ENCODE measurements around the gene SNX5. TPM values are rescaled to one million over a fixed set of nuclear protein-coding genes. Genes with fewer than 3 reads are reported as not detected.
A peak's percentile ranks its signal among the peaks of the same experiment; 100 is the strongest.

Gene SNX5
- total RNA-seq, 2 experiments from 2014 or later: 58.3 to 60.3 TPM

GRCh38 chr20:17999566-17999965, 31.0 kb upstream of the SNX5 start:
- intact Hi-C loops (cut with DNase I, micrococcal nuclease): loop anchor here in 1 of 2 experiments (5.0 to 10.0 kb wide), 2 partner anchors 42 to 1195 kb away; no protein-coding TSS in a partner anchor
- DNase-seq (no peak), ATAC-seq (ENCODE audit: poor library complexity) (no peak)
- ChIA-PET CTCF (no interaction called here), POLR2A (no interaction called here)
- no peak overlapping the region for H3K4me3 ChIP-seq (ENCODE audit: low read length)
- peaks cover 0 to 2% of the 10 kb centered on the region in 2 experiments for H3K27me3 ChIP-seq (ENCODE audit: control insufficient read depth in 1 of 2, insufficient read depth in 2 of 2, low read length in 2 of 2)
- no peak overlapping the region for H3K27ac ChIP-seq (ENCODE audit: low read depth in 1 of 2, low read length in 2 of 2)
- no peaks in the 10 kb centered on the region for H3K36me3 ChIP-seq (ENCODE audit: insufficient read depth, low read length)
- H3K4me3 Mint-ChIP-seq: no peak overlapping the region
- H3K9me3 ChIP-seq (ENCODE audit: control insufficient read depth in 1 of 2, insufficient read depth in 1 of 2, low read length in 2 of 2): no peaks in the 10 kb centered on the region
- peaks cover 6% of the 10 kb centered on the region for H3K4me1 Mint-ChIP-seq (ENCODE audit: low read depth)
- H3K27me3 Mint-ChIP-seq: no peaks in the 10 kb centered on the region
- H3K27ac Mint-ChIP-seq: no peak overlapping the region
- H3K9me3 Mint-ChIP-seq: no peaks in the 10 kb centered on the region
- TF ChIP-seq, protein P1, sequence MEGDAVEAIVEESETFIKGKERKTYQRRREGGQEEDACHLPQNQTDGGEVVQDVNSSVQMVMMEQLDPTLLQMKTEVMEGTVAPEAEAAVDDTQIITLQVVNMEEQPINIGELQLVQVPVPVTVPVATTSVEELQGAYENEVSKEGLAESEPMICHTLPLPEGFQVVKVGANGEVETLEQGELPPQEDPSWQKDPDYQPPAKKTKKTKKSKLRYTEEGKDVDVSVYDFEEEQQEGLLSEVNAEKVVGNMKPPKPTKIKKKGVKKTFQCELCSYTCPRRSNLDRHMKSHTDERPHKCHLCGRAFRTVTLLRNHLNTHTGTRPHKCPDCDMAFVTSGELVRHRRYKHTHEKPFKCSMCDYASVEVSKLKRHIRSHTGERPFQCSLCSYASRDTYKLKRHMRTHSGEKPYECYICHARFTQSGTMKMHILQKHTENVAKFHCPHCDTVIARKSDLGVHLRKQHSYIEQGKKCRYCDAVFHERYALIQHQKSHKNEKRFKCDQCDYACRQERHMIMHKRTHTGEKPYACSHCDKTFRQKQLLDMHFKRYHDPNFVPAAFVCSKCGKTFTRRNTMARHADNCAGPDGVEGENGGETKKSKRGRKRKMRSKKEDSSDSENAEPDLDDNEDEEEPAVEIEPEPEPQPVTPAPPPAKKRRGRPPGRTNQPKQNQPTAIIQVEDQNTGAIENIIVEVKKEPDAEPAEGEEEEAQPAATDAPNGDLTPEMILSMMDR (IDR thresholded peaks at IDR 0.05): no peak
- no peaks in the 10 kb centered on the region for H3K36me3 Mint-ChIP-seq (ENCODE audit: low read depth)
- H3K4me1 ChIP-seq (ENCODE audit: insufficient read depth, low read length): peaks cover 7% of the 10 kb centered on the region

DNA sequence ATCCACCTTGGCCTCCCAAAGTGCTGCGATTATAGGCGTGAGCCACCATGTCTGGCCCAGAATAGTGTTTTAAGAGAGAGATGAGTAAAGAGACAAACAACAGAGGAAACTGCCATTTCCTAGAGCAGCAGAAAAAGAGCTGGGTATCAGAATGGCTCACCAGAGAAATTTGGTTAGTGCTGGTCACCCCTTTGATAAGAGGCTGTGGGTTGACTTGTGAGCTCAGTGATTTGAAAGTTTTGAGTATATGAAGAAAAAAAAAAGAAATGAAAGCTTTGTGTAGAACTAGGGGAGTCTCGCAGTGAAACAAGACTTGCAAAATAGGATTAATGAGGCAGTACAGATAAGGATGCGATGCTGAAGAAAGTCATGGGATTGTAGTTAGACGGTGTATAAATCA, 29.9 kb upstream of the SNX5 start:
- H3K4me1 ChIP-seq (ENCODE audit: insufficient read depth, low read length): peaks cover 7% of the 10 kb centered on the region
- ChIA-PET POLR2A (no interaction called here), CTCF (no interaction called here)
- no peaks in the 10 kb centered on the region for H3K9me3 ChIP-seq (ENCODE audit: control insufficient read depth in 1 of 2, insufficient read depth in 1 of 2, low read length in 2 of 2)
- peaks cover 7% of the 10 kb centered on the region for H3K4me1 Mint-ChIP-seq (ENCODE audit: low read depth)
- H3K4me3 ChIP-seq (ENCODE audit: low read length): no peak overlapping the region
- no peak overlapping the region for H3K27ac Mint-ChIP-seq
- H3K27me3 ChIP-seq (ENCODE audit: control insufficient read depth in 1 of 2, insufficient read depth in 2 of 2, low read length in 2 of 2): peaks cover 0 to 2% of the 10 kb centered on the region in 2 experiments
- ATAC-seq (ENCODE audit: poor library complexity) (no peak), DNase-seq (no peak)
- no peak overlapping the region for H3K27ac ChIP-seq (ENCODE audit: low read depth in 1 of 2, low read length in 2 of 2)
- intact Hi-C loops (cut with DNase I, micrococcal nuclease): loop anchor here in 1 of 2 experiments (5.0 to 10.0 kb wide), 2 partner anchors 41 to 1194 kb away; no protein-coding TSS in a partner anchor
- no peaks in the 10 kb centered on the region for H3K27me3 Mint-ChIP-seq
- no peak overlapping the region for H3K4me3 Mint-ChIP-seq
- TF ChIP-seq, protein P1 (IDR thresholded peaks at IDR 0.05): no peak
- no peaks in the 10 kb centered on the region for H3K36me3 ChIP-seq (ENCODE audit: insufficient read depth, low read length)
- H3K9me3 Mint-ChIP-seq: no peaks in the 10 kb centered on the region
- no peaks in the 10 kb centered on the region for H3K36me3 Mint-ChIP-seq (ENCODE audit: low read depth)

DNA sequence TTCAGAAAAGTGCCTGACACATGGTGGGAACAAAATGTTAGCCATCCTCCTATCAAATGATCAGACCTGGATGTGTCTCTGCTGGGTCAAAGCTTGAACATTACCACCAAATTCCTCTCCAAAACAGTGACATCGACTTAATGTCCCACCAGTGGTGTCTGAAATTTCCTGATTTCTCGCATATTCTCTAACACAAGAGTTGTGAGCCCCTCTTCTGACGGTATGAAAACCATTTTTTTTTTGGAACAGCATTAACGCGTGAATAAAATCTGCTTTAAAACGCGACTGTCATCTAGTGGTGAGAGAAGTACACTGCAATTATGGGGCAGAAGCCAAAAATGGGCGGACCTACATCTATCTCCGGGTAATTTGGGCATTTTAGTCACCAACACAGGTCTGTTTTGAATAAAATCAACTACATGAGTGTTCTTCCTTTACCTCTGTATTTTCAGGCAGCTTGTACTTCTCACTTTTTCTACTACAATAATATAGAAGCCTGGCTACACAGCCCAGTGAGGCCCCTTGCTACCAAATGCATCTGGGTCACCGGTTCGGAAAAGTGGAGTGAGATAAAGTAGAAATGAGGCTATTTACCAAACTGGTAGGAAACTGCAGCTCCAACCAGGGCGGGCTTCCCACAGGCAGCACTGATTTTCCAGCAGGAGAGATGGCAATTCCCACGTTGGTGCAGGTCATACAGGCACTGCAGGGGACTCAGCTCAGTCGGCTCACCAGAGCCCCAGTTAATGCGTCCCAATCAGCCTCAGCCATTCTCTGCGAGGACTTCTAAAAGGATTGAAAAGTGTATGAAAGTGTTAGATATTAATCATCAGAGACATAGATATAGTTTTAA, 27.6 kb upstream of the SNX5 start:
- intact Hi-C loops (cut with DNase I, micrococcal nuclease): loop anchor here (1.0 to 10.0 kb wide), 11 partner anchors 29 to 1191 kb away; partner anchors contain the start of gene RRBP1 (in 1 of the 2)
- Mint-ChIP-seq H3K27me3 (no peaks in the 10 kb centered on the region), H3K36me3 (ENCODE audit: low read depth) (peaks cover 8% of the 10 kb centered on the region), H3K4me1 (ENCODE audit: low read depth) (peaks cover 22% of the 10 kb centered on the region), H3K9me3 (no peaks in the 10 kb centered on the region), H3K27ac (no peak overlapping the region), H3K4me3 (no peak overlapping the region)
- Histone ChIP-seq H3K9me3 (ENCODE audit: control insufficient read depth in 1 of 2, insufficient read depth in 1 of 2, low read length in 2 of 2) (no peaks in the 10 kb centered on the region), H3K4me1 (ENCODE audit: insufficient read depth, low read length) (peaks cover 7% of the 10 kb centered on the region), H3K27ac (ENCODE audit: low read depth in 1 of 2, low read length in 2 of 2) (no peak overlapping the region), H3K27me3 (ENCODE audit: control insufficient read depth in 1 of 2, insufficient read depth in 2 of 2, low read length in 2 of 2) (peaks cover 0 to 2% of the 10 kb centered on the region in 2 experiments), H3K36me3 (ENCODE audit: insufficient read depth, low read length) (no peaks in the 10 kb centered on the region), H3K4me3 (ENCODE audit: low read length) (no peak overlapping the region)
- ATAC-seq (ENCODE audit: poor library complexity) (peak; percentile 97), DNase-seq (peak in 11 of 14 experiments; percentile 8 to 80 (median 22))
- ChIA-PET CTCF (interaction anchor here (0.8 to 2.4 kb wide), 8 partner anchors 9 to 491 kb away, joined by 3 to 14 read pairs (median 6); partner anchors contain the start of genes RRBP1 and SNX5), POLR2A (no interaction called here)
- TF ChIP-seq, protein P1 (IDR thresholded peaks at IDR 0.05): peak; percentile 88
